Activated T-cell treated with anti-CD3 and anti-CD28 coated beads for 24 hours (primary cell): ENCODE measurements around the gene TNS1.

Experiments used
- DNase-seq: peaks from one replicate; pipeline ENCODE4 v3.0.0-alpha.2; 2020; ENCODE audit warnings: low read depth

TNS1 gene

DNA sequence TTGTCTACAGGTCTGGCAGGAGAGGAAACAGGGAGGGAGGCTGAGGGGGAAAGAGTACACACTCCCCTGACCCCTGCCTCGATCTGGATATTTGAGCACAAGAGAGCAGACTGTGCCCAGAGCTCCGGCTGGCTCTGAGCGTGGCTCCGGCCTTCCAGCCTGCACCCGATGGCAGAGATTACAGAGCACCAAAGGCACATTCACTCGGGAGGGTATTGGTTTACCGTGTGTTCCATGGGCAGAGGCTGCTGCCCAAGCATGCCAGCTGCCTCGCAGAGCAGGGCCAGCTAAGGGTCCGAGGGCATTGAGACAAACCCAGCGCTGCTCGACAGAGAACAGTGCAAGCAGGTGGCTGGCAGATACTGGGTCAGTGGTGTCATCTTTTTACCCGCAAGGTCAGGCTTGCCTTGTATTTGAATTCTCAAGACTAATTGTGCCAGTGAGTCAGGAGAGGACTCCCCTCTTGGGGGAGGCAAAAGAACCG is 132.2 kb downstream of the TNS1 start:
- no peak for DNase-seq

DNA sequence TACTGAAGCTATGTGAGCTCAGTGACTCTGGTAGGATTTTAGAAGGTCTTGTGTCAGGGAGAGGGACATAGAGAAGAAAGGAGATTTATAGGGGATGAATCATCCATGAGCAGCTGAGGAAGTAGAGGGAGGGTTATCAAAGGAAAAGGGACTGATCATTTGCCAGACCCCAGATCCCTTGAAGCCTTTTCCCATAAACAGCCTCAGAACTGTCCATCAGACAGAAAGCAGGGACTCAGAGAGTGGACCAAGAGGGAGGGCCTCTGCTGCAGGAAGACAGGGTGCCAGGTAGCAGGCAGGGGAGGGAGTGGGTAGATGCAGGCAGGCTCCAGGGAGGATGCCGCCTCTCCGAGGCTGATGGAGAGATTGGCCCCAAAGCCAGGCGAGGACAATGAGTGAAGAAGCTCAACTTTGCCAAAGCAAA is 133.9 kb downstream of the TNS1 start:
- no peak for DNase-seq

DNA sequence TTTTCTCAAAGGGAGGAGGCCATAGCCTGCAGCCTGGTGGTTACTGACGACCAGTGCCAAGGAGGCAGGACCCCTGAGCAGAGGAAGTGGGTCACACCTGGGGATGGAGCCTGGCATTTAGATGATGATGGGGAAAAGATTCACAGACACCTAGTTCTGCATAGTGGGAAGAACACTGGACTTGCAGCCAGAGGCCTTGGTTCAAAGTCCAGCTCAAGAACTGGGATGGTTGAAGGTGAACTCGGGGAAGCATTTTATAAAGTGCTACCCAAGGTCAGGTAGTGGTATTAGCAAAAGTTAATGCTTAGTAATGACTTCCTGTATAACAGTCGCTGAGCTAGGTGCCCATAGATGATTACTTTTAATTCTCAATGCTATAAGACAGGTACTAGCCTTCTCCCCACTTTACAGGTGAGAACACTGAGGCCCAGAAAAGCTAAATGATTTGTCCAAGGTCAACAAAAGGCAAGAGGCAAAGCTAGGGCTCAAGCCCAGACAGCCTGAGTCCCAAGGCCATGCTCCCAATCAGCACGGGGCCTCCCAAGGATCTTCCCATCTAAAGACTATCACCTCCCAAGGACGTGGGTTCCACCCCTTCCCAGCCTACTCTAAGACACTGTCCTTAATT is 134.4 kb downstream of the TNS1 start:
- DNase-seq = no peak

DNA sequence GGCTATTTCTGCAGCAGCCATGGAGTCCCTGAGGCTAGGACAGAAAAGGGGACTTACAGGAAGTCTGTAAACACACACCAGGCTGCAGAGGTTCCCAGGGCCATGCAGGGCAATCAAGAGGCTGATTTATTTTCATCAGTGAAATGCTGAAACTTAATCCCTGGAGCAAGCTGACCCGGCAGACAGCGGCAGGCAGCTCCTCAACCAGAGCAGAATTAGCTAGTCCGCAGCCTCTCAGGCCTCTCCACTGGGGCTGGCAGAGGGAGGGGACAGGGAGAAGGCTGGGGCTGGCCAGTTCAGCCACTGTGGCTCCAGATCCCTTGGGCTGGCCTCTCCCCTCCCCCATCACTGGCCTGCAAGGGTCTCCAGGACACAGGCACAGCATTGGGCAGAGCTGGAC is 136.3 kb downstream of the TNS1 start:
- DNase-seq = no peak

DNA sequence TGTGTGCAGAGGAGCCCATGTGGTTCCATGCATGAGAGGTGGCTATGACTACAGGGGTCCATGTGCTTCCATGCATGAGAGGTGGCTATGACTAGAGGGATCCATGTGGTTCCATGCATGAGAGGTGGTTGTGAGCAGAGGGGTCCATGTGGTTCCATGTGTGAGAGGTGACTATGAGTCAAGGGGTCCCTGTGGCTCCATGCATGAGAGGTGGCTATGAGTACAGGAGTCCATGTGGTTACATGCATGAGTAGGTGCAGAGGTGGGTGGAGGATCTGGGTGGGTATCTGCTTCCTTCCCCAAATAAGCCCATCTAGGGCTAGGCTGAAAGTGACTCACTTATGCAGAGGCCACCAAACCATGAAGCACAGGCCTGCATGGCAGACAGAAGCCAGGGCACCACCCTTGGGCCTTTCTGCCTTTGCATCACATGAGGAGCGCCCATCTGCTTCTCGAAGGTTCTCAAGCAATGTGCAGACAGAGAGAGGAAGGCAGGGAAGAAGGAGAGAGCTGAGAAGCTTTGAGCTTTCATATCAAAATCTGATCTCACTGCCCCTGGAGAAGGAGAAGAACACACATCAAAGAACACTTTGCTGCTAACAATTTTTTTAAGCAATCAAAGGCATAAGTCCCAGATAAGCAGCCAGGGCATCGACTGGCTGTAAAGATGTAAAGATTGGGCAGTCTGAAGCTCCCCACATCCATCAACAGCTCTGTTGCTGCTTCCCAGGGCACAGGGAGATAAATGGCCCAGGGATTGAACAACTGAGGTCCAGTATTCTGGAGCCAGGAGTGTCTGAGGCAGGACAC is 137.6 kb downstream of the TNS1 start:
- no peak for DNase-seq

DNA sequence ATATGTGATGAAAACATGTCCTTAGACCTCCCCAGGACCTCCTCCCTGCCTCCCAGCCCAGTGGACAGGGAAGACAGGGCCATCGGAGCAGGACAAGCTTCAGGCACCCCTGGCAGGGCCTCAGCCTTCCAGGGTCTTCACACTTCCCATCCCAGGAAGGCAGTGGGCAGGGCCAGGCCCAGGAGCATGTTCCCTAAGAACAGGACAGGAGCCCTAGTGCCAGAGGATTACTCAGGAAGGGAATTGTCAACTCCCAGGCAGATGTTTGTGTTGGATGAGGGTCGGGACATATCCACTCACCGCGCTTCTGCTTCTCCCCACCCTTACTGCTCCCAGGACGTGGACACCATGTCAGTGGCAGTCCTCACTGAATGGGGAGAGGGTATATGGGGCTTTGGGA is 138.9 kb downstream of the TNS1 start:
- no peak for DNase-seq

DNA sequence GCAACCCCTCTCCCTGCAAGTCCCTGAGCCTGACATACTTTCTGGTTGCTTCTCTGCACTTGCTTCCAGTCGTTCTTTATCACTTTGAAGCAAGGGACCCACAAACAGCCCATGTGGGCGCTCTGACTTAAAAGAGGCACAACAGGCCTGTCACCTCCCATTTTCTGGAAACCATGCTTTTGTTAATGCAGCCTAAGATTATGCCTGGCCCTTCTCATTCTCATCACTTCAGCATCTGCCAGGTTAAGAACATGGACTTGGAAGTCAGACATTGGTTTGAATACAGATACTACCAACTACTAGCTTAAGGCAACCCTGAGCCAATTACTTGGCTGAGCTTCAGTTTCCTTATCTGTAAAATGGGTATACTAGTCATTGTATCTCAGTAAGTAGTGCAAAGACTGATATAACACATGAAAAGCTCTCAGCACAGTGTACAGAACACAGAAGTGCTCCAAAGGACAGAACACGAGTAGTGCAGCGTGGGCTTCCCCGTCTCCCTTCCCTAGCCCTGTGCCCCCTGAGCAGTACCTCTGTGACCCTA is 141.4 kb downstream of the TNS1 start:
- no peak for DNase-seq

DNA sequence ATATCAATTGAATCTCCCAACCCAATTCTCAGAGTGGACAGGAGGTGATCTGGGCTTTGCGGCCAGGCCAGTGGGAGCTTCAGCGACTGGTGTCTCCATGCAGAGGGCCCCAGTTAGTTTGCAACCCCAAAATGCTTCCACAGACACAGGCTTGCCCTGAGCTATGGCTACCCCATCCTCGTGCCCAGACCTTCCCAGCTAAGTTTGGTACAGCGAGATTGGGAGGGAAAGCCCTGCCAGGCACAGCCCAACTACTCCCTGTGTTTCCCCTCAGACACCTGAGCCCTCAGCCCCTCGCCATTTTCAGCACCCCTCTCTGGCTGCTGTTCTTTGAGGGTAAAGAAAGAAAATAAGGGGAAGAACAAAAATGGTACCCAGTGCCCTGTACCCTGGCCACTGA is 142.9 kb downstream of the TNS1 start:
- DNase-seq = no peak

DNA sequence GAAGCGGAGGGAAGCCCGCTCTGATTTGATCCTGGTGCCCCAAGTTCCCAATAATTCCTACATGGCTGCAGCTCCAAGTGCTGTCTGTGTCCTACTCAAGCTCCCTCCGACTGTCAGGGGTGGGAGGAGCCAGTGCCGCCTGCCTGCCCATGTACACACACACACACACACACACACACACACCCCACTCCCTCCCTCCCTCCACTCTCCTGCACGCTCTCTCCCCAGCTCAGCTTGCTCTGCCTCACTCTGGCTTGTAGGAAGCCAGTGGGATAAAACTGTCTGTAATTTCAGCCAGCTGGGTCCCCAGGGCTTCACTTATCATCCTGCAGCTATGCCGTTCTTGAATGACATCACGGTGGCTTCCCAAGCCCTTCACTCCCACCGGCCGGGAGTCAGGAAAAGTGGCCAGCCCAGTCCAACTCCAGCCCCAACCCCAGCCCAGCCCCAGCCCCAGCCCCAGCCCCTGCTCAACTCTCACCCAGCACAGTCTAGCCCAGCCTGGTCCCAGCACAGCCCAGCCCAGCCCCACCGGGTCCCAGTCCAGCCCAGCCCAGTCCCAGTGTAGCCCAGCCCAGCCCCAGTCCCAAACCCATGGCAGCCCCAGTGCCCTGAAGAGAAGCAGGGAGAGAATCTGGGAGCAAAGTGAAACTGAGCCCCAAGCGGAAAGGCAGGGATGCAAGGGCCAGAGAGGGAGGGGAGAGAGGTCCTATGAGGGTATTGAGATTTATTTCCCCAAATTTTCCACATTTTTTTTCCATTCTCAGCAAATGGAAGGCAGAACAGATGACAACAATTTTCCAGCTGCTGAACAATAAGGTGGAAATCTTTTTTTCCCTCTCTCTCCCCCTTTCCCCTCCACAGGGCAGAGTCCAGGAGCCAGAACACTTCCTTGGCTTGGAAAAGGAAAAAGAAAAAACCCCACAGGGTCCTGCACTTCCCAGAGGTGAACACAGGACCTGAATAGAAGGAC is 144.0 kb downstream of the TNS1 start:
- DNase-seq = no peak

DNA sequence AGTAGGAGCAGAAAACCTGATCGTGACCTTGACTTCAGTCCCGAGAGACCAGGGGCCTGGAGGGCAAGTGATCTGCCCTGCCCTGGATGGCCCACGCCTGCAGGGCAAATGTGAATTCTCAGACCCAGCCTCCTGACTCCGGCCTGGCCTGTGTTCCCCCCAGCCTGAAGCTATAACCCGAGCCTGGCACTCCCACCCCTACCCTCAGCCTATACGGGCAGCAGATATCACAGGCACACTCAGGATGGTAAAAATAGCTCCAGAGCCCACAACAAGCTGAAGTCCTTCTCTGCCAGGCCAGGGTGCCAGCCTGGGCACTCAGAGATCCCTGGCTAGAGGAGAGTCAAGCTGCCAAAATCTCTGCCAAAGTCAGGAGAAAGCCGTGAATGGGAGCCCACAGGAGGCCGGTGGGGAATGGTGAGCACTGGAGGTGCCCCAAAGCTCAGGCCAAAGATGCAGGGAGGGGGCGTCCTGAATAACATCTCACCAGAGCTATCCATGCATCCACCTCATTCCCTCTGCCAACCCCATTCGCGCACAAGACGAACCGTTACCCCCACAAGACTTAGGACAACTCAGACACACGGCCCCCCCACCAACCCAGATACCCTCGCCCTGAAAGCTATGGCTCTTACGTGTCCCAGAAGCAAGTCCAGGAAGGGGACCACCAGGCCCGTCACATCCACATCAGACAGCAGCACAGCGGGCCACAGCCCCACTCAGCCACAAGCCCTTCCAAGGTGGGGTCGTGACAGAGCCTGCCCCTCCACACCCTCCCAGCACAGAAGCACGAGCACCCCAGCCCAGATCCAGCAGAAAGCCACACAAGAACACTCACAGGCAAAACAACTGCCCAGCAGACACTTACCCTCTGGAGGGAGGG is 144.9 kb downstream of the TNS1 start:
- no peak for DNase-seq

DNA sequence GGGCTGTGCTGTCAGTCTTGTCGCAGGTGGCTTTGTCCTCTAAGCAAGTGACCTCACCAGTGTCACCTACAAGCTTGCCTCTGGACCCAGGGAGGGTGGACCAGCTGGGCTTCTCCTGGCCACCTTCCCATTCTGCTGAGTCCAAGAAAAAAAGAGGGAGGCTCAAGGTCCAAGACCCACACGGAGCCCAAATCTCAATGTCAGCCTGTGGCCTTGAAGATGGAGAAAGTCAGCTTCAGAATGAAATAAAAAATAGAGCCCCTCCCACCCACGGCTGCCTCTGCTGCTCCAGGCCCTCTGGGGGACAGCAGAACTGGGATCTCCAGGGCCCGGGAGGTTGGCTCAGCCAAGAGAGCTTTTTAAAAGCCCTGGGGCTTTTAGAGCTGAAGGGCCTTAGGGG is 145.9 kb downstream of the TNS1 start:
- DNase-seq = no peak

DNA sequence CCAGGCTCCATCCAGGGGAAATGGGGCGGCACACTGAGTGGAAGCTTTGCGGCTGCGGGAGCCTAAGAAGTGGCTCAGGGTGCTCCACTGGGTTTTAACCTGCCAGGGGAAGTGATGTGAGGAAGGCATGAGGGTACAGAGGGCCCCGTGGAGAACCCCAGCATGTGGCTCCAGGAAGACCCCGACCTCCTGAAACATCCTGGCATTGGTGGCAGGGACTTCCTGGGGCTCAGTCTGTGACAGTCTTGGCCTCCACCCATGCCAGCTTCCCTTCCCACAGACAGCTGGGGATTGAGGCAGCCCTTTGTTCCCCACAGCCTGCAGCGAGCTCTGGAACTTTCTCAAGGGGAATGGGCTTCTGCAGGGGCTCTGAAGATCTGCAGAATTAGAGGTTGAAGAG is 146.6 kb downstream of the TNS1 start:
- DNase-seq = no peak

DNA sequence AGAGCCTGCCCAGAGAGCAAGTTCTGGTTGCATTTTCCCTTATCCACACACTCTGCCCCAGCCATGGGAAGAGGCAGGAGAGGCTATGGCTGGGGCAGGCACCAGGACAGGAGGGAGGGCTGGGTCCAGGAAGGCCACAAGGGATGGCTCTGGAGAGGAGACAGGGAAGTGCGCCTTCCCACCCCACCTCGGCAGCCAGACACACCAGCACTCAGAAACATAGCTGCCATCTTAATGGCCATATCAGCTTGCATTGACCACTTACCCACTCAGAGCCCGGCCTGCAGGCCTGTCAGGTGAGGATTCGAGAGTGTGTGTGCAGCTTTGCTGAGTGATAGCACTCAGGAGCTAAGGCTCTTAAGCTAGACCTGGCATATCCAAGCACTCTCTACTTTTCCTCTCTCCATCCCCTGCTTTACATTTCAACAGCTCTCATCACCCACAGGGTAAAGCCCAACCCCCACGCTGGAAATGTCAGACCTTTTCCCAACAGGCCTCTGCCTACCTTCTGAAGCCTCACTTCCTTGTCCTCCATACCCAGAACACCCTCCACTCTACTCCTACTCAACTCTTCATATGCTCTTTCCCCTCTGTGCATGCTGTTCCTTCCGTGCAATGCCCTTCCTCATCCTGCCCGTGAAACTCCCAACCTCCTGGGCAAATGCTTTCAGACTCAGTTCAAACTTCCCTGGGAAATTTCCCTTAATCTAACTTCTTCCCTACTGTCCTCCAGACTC is 147.9 kb downstream of the TNS1 start:
- DNase-seq = no peak

DNA sequence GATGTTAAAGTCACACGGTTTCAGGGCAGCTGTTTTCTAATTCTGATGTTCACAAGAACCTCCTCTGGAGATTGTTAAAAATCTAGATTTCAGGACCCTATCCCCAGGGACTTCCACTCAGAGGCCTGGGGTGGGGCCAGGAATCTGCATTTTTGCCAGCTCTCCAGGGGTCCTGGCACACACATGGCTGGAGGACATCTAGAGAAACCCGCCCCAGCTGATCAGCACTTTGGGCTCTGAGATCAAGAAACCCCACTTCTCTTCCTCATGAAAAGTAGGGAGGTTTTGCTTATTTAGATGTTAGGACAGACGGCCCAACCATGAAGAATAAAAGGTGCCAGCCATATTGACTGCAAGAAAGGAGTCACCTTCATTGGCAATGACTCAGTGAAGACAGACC is 148.8 kb downstream of the TNS1 start:
- DNase-seq = no peak

DNA sequence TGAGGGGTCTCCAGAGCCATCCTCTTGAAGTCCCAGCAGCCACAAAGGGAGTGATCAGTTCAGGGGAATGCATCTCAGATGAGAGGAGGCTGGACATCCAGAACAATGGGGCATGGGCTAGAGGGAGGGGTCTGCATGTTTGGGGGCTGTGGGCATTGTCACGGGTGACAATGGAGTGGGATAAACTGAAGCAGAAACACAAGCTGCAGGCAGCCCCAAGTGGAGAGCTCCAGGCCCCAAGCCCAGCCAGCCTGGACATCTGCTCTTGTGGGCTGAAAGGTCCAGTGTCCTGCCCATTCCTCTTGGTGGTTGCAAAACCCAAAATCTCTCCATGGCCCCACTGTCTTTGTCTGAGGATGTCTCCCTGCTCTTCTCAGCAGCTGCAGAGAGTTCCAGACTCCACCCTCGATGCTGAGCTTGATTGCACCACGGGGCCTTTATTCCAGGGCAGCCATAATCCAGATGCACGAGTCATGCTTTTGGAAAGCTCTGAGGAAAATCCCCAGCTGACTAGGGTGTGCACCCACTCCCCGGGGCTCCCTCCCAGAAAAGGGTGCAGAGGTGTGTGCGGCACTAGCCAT is 149.4 kb downstream of the TNS1 start:
- no peak for DNase-seq

DNA sequence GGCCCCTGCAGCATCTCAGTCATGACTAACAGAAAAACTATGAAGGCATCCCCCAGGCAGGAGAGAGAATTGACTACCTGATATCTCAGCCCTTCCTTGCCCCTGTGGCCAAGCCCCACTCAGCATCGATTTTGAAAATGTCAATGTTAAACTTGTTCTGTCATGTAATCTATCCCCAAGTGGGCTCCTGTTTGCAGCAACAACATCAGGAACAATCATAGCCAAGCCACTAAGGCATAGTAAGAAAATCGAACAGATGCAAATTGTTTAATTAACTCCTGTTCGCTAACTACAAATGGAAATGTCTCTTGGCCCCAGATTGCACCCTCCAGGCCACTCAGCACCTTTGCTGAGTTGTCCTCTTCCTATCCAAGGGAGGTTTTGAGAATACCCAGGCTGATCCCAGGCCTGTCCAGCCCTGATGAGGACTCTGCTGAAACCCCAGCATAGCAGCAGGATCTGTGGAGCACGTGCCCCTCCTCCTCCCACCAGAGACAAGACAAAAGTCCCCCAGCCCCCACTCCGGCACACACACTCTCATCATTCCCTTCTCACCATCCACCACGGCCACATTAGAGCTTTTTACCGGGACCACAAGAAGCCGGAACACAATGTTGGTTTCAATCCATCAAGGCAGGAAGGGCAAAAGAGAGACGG is 150.1 kb downstream of the TNS1 start:
- DNase-seq = no peak

DNA sequence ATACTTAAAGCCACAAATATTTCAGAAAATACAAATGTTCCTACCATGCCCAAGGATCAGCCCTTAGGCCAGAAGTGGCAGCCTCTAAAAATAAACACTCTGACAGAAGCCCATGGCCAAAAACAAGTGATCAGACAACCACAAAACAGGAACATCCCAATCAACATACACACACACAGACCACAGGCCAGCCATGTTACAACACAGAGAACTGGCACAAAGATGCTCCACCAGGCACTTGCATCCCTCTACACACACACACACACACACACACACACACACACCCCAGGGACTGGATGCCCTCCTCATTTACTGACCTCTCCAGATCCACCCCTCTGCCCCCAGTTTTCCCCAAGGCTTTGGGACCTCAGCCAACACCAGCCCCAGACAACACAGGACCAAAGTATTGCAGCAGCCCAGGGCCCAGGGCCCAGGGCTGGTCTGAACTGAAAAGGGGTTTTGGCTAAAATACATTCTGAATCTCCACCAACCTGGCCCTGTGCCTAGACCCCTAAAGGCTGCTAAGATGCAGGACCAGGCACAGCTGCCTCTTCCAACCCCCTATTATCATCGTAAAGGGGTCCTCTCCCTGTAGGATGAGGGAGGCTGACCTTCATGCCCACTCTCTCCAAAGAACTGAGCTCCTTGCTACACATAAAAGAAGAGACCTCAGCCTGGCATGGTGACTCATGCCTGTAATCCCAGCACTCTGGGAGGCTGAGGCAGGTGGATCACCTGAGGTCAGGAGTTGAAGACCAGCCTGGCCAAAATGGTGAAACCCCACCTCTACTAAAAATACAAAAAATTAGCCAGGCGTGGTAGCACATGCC is 151.4 kb downstream of the TNS1 start:
- DNase-seq = no peak

DNA sequence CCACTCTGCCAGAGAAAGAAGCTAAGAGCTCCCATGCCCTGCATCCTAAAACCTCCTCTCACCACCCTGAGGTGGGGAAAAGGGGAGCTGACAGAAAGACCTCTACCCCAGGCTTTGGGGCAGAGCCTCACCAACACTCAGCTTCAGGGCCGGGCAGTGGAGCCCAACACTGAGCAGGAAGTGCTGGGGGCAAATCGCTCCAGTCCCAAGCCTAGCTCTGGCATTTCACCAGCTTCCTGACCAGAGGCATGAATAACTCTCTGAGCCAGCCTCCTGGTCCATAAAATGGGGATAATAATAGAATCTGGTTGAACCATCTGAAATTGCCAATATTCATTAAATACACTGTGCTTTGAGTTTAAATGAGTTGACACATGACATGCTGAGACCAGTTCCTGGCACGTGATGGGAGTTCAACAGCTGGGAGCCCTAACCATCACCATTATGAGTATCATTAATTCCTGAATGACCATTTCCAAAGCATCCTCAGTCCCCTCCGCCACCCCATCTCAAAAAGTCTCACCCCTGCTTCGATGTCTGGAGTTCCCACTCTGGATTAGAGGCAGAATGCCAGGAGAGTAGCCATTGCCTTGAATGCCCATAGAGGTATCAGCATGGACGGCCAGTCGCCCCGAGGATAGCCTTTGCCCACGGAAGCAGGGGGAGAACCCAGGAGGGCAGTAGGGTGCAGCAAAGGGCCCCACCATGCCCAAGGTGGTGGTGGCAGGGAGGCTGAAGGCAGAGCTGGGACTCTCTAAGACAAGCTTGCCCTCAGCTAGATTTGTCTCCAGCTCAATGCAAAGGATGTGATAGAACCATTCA is 153.4 kb downstream of the TNS1 start:
- no peak for DNase-seq
